GM12891 (cell line): ENCODE measurements around the gene ELOVL5.

Experiments used
- POLR2AphosphoS5 ChIP-seq: IDR thresholded peaks from 2 replicates; pipeline ENCODE4 v1.6.1; 2011; ENCODE audit warnings: low read depth, low read length, control low read depth
- SPI1 ChIP-seq: IDR thresholded peaks from 2 replicates; pipeline ENCODE4 v1.6.1; 2011; ENCODE audit warnings: low read depth, low read length, control low read depth

- TF ChIP-seq SPI1 (no peak), POLR2AphosphoS5 (no peak)
Observed at GRCh38 chr6:53220605-53221004, 128.1 kb downstream of the ELOVL5 start.
